Endodermal cell (in vitro differentiated cells): ENCODE results near the gene BEST1. TPM values are rescaled to one million over a fixed set of nuclear protein-coding genes. Genes with fewer than 3 reads are reported as not detected.

Experiments used
- DNase-seq: peaks from one replicate; pipeline ENCODE4 v3.0.0-alpha.2; 2017
- H3K27ac ChIP-seq: 2 replicates; pipeline ENCODE4 v1.5.1; 2013; ENCODE audit warnings: mild to moderate bottlenecking, low read depth, low read length, moderate library complexity
- H3K27me3 ChIP-seq: 2 replicates; pipeline ENCODE4 v1.6.1; 2013; ENCODE audit warnings: mild to moderate bottlenecking, low read length, moderate library complexity; ENCODE audit not compliant: insufficient read depth, control insufficient read depth, poor library complexity, severe bottlenecking
- H3K36me3 ChIP-seq: 2 replicates; pipeline ENCODE4 v1.7.0; 2013; ENCODE audit warnings: mild to moderate bottlenecking, low read length, moderate library complexity; ENCODE audit not compliant: control insufficient read depth, insufficient read depth
- H3K4me1 ChIP-seq: one replicate; pipeline ENCODE4 v1.7.0; 2013; ENCODE audit warnings: low read length; ENCODE audit not compliant: control insufficient read depth, insufficient read depth
- H3K4me3 ChIP-seq: 2 replicates; pipeline ENCODE4 v1.5.1; 2013; ENCODE audit warnings: mild to moderate bottlenecking, low read length, moderate library complexity
- H3K9ac ChIP-seq: 2 replicates; pipeline ENCODE4 v1.6.1; 2013; ENCODE audit warnings: mild to moderate bottlenecking, low read length, moderate library complexity; ENCODE audit not compliant: poor library complexity, severe bottlenecking; ENCODE audit errors: extremely low read depth
- H3K9me3 ChIP-seq: 2 replicates; pipeline ENCODE4 v1.6.1; 2013; ENCODE audit warnings: mild to moderate bottlenecking, low read length, moderate library complexity; ENCODE audit not compliant: control insufficient read depth
- H3K27ac Mint-ChIP-seq: 2 replicates; pipeline ENCODE4 v1.8.0; 2020; ENCODE audit warnings: mixed read lengths
- H3K27me3 Mint-ChIP-seq: 2 replicates; pipeline ENCODE4 v1.8.0; 2021; ENCODE audit warnings: mild to moderate bottlenecking, mixed read lengths; ENCODE audit not compliant: insufficient read depth
- H3K36me3 Mint-ChIP-seq: 2 replicates; pipeline ENCODE4 v1.8.0; 2020; ENCODE audit warnings: low read depth, mixed read lengths
- H3K4me1 Mint-ChIP-seq: 2 replicates; pipeline ENCODE4 v1.8.0; 2020; ENCODE audit warnings: mixed read lengths
- H3K4me3 Mint-ChIP-seq: 2 replicates; pipeline ENCODE4 v1.8.0; 2020; ENCODE audit warnings: mild to moderate bottlenecking, moderate library complexity, mixed read lengths
- H3K9me3 Mint-ChIP-seq: 2 replicates; pipeline ENCODE4 v1.8.0; 2020; ENCODE audit warnings: mild to moderate bottlenecking, mixed read lengths
- CTCF ChIP-seq: fragments of 200-600 bp; sonication (generic); conservative IDR thresholded peaks from 2 replicates; pipeline ENCODE4 v1.5.0; 2021; ENCODE audit warnings: antibody characterized with exemption, mild to moderate bottlenecking
- WGBS, 2 experiments: methylation state at CpG; one replicate each; pipeline versions ENCODE4 v1.1.5 to v1.1.7; 2013; ENCODE audit warnings: missing lambda C conversion rate in 2 of 2, mixed read lengths in 1 of 2; ENCODE audit not compliant: insufficient coverage in 1 of 2, insufficient read length in 1 of 2; 5-methylcytosine and 5-hydroxymethylcytosine counted together
- total RNA-seq, 2 donors: library from RNA; stranded (reverse); fragmentation: NEBNext Ultra II Directional in 1 of 2; extraction: Animal tissue kit (Norgen Biotek cat#: 25700) in 1 of 2; gene quantifications; 2 replicates in 1 of 2; 3 replicates in 1 of 2; pipeline ENCODE4 v1.2.1, GENCODE V29; 2021

BEST1 gene
- total RNA-seq, 2 donors from 2014 or later = 0.26 to 0.40 TPM

- H3K27me3 Mint-ChIP-seq = peaks cover 14% of the 10 kb centered on the region
These were observed 37.0 kb upstream of the BEST1 start for GRCh38 chr11:61912991-61913698.

GRCh38 chr11:61913699-61914395, 36.3 kb upstream of the BEST1 start:
- WGBS, 2 experiments = 82 to 90% methylated on average over 5 to 8 of the region's 8 CpGs
- no peak for DNase-seq
- no peak overlapping the region for H3K4me3 Mint-ChIP-seq

More at GRCh38 chr11:61912991-61913698, 37.0 kb upstream of the BEST1 start:
- no peak overlapping the region for H3K27ac ChIP-seq
- DNase-seq = peak; percentile 44
- H3K27me3 ChIP-seq = peaks cover 6% of the 10 kb centered on the region
- peaks cover 6% of the 10 kb centered on the region for H3K4me1 ChIP-seq
- Mint-ChIP-seq H3K4me3 (no peak overlapping the region), H3K9me3 (no peaks in the 10 kb centered on the region), H3K4me1 (peaks cover 10% of the 10 kb centered on the region), H3K36me3 (no peaks in the 10 kb centered on the region), H3K27ac (no peak overlapping the region)
- no peak overlapping the region for H3K4me3 ChIP-seq
- H3K9ac ChIP-seq = no peak overlapping the region
- TF ChIP-seq CTCF = no peak
- H3K36me3 ChIP-seq = no peaks in the 10 kb centered on the region
- no peaks in the 10 kb centered on the region for H3K9me3 ChIP-seq
- WGBS, 2 experiments = 91 to 92% methylated on average over 16 to 18 of the region's 18 CpGs

More at GRCh38 chr11:61913699-61914395, 36.3 kb upstream of the BEST1 start:
- Mint-ChIP-seq H3K27me3 (peaks cover 20% of the 10 kb centered on the region), H3K36me3 (no peaks in the 10 kb centered on the region), H3K9me3 (no peaks in the 10 kb centered on the region), H3K4me1 (peaks cover 17% of the 10 kb centered on the region), H3K27ac (no peak overlapping the region)
- Histone ChIP-seq H3K4me3 (no peak overlapping the region), H3K27me3 (peaks cover 10% of the 10 kb centered on the region), H3K4me1 (peaks cover 2% of the 10 kb centered on the region), H3K27ac (no peak overlapping the region), H3K9ac (no peak overlapping the region), H3K36me3 (no peaks in the 10 kb centered on the region), H3K9me3 (no peaks in the 10 kb centered on the region)
- TF ChIP-seq CTCF = no peak
